ENCODE data around the gene PARN.

PARN gene

GRCh38 chr16:14475370-14476139 is 154.5 kb downstream of the PARN start:
- DNase-seq (ENCODE audit: low read depth in 3 of 3, low spot score in 1 of 3) = no peak

- no peak for DNase-seq (ENCODE audit: low read depth in 3 of 3, low spot score in 1 of 3)
Measured at GRCh38 chr16:14473488-14473887, 156.6 kb downstream of the PARN start.

GRCh38 chr16:14472357-14472756 is 157.7 kb downstream of the PARN start:
- DNase-seq (ENCODE audit: low read depth in 3 of 3, low spot score in 1 of 3) = no peak

DNA sequence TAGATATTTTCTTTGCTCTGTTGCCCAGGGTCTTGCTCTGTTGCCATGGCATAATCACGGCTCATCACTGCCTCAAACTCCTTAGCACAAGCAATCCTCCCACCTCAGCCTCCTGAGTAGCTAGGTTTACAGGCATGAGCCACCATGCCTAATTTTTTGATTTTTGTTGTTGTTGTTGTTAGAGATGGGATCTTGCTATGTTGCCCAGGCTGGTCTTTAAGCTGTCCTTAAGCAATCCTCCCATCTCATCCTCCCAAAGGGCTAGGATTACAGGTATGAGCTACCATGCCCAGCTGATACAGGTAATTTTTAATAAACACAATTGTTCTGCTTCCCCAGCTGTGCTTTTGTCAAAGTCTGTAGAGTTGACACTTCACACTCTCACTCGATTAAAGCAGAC is 159.3 kb downstream of the PARN start:
- DNase-seq (ENCODE audit: low read depth in 3 of 3, low spot score in 1 of 3) = no peak

DNA sequence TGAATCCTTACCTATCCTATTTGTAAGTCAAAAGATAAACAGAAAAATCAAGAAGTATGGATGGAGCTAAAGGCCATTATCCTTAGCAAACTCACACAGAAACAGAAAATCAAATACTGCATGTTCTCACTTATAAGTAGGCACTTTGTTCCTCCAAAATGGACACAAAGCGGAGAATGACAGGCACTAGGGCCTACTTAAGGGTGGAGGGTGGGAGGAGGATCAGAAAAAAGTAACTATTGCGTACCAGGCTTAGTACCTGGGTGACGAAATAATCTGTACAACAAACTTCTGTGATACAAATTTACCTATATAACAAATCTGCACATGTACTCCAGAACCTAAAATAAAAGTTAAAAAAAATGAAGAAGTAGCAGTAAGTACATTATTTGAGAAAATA is 164.3 kb downstream of the PARN start:
- no peak for DNase-seq (ENCODE audit: low read depth in 3 of 3, low spot score in 1 of 3)

GRCh38 chr16:14464796-14465195 is 165.3 kb downstream of the PARN start:
- DNase-seq (ENCODE audit: low read depth in 3 of 3, low spot score in 1 of 3) = no peak

GRCh38 chr16:14464192-14464591 is 165.9 kb downstream of the PARN start:
- no peak for DNase-seq (ENCODE audit: low read depth in 3 of 3, low spot score in 1 of 3)

GRCh38 chr16:14462811-14463210 is 167.2 kb downstream of the PARN start:
- no peak for DNase-seq (ENCODE audit: low read depth in 3 of 3, low spot score in 1 of 3)

DNA sequence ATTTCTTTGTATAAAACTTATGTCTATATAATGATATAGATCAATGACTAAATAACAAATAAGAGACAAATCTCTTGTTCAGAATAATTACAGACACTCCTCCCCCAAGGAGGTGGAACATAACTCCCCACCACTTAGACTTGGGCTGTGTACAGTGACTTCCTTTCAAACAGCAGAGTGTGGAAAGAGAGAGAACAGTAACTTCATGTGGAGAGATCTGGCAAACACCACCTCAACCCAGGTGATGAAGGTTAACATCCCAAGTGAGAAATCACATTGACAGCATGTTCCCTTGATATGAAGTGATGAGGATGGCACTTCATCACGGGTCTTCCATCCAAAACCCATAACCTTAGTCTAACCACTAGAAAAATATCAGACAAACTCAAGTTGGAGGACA is 169.3 kb downstream of the PARN start:
- no peak for DNase-seq (ENCODE audit: low read depth in 3 of 3, low spot score in 1 of 3)

- no peak for DNase-seq (ENCODE audit: low read depth in 3 of 3, low spot score in 1 of 3)
Measured at GRCh38 chr16:14458576-14458975, 171.5 kb downstream of the PARN start.

DNA sequence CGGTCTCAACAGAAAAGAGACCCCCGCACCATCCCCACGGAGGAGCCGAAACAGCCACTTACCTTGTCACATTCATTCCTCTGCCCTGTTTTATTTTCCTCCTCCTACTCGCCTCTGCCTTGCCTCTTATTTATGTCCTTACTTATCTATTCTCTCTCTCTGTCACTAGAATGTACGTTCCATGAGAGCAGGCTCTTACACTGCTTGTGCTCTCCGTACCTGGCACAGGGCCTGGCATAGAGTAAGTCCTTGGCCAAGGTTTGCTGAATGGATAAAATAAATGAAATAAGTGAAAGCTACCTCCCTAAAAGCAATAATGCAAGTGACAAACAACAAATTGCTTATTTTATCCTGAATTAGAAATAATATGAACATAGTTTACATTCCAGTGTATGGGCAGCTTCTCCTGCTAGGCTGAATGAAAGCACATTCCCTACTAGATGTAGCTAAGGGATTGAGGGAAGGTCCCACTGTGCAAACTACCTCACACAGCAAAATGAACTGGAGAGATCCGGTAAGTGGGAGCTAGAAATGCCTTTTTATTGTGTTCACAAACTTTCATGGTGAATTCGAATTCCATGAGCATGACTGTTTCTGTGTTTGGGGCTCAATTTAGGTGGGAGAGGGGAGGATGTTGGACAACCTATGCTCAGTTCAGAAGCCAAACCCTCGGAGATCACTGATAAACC is 173.1 kb downstream of the PARN start:
- no peak for DNase-seq (ENCODE audit: low read depth in 3 of 3, low spot score in 1 of 3)

DNA sequence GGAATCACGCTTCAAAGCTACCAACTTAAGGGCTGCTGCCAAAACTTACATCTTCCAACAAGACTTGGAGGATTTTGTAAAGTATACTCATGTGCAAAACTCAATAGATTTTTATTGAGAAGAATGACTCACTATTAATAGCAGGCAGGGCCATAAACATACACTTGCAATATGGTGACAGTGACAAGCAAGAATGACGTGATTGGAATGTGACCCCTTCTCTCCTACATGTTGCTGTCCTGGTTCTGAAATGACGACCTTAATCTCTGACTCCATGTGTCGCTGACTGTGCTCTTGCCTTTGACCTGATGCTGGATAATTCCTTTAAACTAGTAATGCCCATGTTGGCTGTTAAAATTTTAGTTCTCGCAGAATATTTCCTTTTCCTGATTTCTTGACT is 174.5 kb downstream of the PARN start:
- no peak for DNase-seq (ENCODE audit: low read depth in 3 of 3, low spot score in 1 of 3)

DNA sequence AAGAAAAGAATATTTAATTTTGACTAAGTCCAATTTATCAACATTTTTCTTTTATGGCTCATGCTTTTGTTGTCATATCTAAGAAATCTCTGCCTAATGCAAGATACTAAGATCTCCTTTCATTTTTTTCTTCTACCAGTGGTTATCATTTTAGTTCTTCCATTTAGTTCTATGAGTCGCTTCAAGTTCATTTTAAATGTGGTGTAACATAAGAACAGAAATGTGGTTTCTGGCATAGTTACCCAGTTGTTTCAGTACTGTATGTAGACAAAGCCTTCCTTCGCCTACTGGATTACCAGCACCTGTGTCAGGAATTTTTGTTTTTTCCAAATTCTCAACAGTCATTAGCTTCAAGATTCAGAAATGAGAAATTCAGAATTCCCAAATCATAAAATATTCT is 175.7 kb downstream of the PARN start:
- no peak for DNase-seq (ENCODE audit: low read depth in 3 of 3, low spot score in 1 of 3)

GRCh38 chr16:14452066-14452465 is 178.0 kb downstream of the PARN start:
- DNase-seq (ENCODE audit: low read depth in 3 of 3, low spot score in 1 of 3) = no peak

GRCh38 chr16:14450846-14451245 is 179.2 kb downstream of the PARN start:
- DNase-seq (ENCODE audit: low read depth in 3 of 3, low spot score in 1 of 3) = no peak

DNA sequence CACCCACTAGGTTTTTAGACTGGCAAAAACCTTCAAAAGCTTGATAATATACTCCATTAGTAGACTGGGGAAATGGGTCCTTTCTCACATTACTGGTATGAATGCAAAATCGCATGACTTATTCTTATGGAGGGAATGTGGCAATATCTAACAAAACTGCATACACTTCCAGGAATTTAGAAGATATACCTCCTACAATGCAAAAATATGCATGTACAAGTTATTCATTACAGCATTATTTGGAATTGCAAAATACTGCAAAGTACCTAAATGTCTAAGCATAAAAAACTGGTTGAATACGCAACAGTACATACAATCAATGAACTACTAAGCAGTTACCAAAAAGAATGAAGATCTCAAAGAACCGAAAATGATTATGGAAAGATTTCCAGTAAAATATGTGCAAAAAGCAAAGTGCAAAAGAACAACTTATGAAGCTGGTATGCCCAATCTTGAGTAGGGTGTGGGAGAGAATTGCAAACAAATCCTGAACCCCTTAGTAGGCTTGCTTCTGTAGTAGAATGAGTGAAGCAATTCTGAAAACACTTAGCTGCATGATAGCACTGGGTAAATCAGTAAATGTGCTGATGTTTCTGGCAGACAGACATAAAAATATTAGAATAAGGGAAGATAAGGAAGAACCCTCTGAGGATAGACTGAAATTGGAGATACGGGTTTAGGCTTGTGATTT is 180.1 kb downstream of the PARN start:
- no peak for DNase-seq (ENCODE audit: low read depth in 3 of 3, low spot score in 1 of 3)

DNA sequence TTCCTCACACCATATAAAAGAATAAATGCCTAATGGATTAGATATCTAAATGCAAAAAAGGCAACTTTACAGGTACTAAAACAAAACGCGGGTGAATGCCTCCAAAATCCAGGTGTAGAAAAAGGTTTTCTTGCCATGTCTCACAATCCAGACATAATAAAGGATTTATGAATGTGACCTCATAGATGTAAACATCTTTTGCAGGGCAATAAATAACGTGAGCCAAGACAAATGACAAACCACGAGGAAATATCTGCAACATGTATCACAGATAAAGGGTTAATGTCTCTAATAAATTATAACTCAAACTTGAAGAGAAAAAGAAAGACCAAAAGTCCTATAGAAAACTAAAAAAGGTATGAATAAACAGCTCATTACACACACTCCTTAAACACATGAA is 180.7 kb downstream of the PARN start:
- DNase-seq (ENCODE audit: low read depth in 3 of 3, low spot score in 1 of 3) = no peak

- no peak for DNase-seq (ENCODE audit: low read depth in 3 of 3, low spot score in 1 of 3)
Measured at GRCh38 chr16:14448879-14449278, 181.2 kb downstream of the PARN start.

DNA sequence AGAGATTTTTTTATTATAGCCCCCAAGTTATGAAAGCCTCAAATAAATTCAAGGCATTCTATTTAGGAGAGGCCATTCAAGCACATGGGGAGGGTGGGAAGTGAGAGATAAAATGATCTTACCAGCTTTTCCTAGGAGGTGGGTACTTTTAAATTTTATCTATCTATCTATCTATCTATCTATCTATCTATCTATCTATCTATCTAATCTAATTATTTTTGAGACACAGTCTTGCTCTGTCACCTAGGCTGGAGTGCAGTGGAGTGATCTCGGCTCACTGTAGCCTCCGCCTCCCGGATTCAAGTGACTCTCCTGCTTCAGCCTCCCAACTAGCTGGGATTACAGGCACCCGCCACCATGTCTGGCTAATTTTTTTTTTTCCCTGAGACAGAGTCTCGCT is 182.3 kb downstream of the PARN start:
- DNase-seq (ENCODE audit: low read depth in 3 of 3, low spot score in 1 of 3) = no peak

DNA sequence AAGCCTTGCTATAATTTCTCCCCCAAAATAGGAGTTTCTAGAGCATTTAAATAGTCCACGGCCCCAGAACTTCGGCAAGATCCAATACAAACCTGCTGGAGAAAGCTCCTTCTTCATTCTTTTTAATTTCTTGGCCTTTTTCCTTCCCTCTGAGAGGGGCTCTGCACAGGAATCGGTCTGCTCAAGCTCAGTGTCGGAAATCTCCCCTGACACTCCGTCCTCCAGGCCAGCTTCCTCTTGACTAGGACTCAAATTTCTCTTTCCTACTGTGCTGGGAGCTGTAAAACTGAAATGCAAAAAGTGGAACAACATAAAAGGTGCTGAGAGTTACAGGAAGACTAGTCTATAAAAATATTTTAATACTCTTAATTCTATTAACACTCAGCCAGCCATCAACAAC is 183.3 kb downstream of the PARN start:
- no peak for DNase-seq (ENCODE audit: low read depth in 3 of 3, low spot score in 1 of 3)

- no peak for DNase-seq (ENCODE audit: low read depth in 3 of 3, low spot score in 1 of 3)
Measured at GRCh38 chr16:14445937-14446715, 183.9 kb downstream of the PARN start.
